Progenitor cell of endocrine pancreas (in vitro differentiated cells): ENCODE measurements around the gene ANAPC13. TPM values are rescaled to one million over a fixed set of nuclear protein-coding genes. Genes with fewer than 3 reads are reported as not detected.
A peak's percentile ranks its signal among the peaks of the same experiment; 100 is the strongest.

Experiments used
- DNase-seq: peaks from one replicate; pipeline ENCODE4 v3.0.0; 2021; ENCODE audit warnings: low spot score; ENCODE audit not compliant: unreplicated experiment
- H3K27ac Mint-ChIP-seq: 2 replicates; pipeline ENCODE4 v1.8.0; 2021; ENCODE audit warnings: mild to moderate bottlenecking, moderate library complexity, mixed read lengths
- H3K27me3 Mint-ChIP-seq: 2 replicates; pipeline ENCODE4 v1.8.0; 2021; ENCODE audit warnings: mixed read lengths
- H3K36me3 Mint-ChIP-seq: 2 replicates; pipeline ENCODE4 v1.8.0; 2022; ENCODE audit warnings: mixed read lengths; ENCODE audit not compliant: insufficient read depth
- H3K4me1 Mint-ChIP-seq: 2 replicates; pipeline ENCODE4 v1.8.0; 2021; ENCODE audit warnings: low read depth, mixed read lengths
- H3K4me3 Mint-ChIP-seq: 2 replicates; pipeline ENCODE4 v1.8.0; 2021; ENCODE audit warnings: low read depth, mild to moderate bottlenecking, moderate library complexity, mixed read lengths
- H3K9me3 Mint-ChIP-seq: 2 replicates; pipeline ENCODE4 v1.8.0; 2021; ENCODE audit warnings: low read depth, mixed read lengths
- total RNA-seq: library from RNA; stranded (reverse); gene quantifications from 2 replicates; pipeline ENCODE4 v1.2.1, GENCODE V29; 2021
- TF ChIP-seq, protein P1 (sequence below): fragments of 200-600 bp; sonication (generic); IDR thresholded peaks from one replicate; pipeline ENCODE4 v1.5.0; 2021; ENCODE audit warnings: antibody characterized with exemption, mild to moderate bottlenecking; ENCODE audit not compliant: unreplicated experiment

ANAPC13 gene
- total RNA-seq, 1 donor from 2014 or later: 63.9 TPM

- peaks cover 32% of the 10 kb centered on the region for H3K36me3 Mint-ChIP-seq
- H3K27ac Mint-ChIP-seq: peak overlapping the region; percentile 78
- TF ChIP-seq, protein P1, sequence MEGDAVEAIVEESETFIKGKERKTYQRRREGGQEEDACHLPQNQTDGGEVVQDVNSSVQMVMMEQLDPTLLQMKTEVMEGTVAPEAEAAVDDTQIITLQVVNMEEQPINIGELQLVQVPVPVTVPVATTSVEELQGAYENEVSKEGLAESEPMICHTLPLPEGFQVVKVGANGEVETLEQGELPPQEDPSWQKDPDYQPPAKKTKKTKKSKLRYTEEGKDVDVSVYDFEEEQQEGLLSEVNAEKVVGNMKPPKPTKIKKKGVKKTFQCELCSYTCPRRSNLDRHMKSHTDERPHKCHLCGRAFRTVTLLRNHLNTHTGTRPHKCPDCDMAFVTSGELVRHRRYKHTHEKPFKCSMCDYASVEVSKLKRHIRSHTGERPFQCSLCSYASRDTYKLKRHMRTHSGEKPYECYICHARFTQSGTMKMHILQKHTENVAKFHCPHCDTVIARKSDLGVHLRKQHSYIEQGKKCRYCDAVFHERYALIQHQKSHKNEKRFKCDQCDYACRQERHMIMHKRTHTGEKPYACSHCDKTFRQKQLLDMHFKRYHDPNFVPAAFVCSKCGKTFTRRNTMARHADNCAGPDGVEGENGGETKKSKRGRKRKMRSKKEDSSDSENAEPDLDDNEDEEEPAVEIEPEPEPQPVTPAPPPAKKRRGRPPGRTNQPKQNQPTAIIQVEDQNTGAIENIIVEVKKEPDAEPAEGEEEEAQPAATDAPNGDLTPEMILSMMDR: no peak
- peaks cover 32% of the 10 kb centered on the region for H3K4me1 Mint-ChIP-seq
- no peaks in the 10 kb centered on the region for H3K9me3 Mint-ChIP-seq
- no peak for DNase-seq
- no peak overlapping the region for H3K4me3 Mint-ChIP-seq
- no peaks in the 10 kb centered on the region for H3K27me3 Mint-ChIP-seq
These were observed 7.8 kb downstream of the ANAPC13 start for GRCh38 chr3:134477938-134478337.

GRCh38 chr3:134477002-134477401 lies 8.8 kb downstream of the ANAPC13 start:
- Mint-ChIP-seq H3K4me3 (no peak overlapping the region), H3K9me3 (no peaks in the 10 kb centered on the region), H3K4me1 (peaks cover 29% of the 10 kb centered on the region), H3K27ac (no peak overlapping the region), H3K27me3 (no peaks in the 10 kb centered on the region), H3K36me3 (peaks cover 26% of the 10 kb centered on the region)
- no peak for DNase-seq
- TF ChIP-seq, protein P1: no peak

DNA sequence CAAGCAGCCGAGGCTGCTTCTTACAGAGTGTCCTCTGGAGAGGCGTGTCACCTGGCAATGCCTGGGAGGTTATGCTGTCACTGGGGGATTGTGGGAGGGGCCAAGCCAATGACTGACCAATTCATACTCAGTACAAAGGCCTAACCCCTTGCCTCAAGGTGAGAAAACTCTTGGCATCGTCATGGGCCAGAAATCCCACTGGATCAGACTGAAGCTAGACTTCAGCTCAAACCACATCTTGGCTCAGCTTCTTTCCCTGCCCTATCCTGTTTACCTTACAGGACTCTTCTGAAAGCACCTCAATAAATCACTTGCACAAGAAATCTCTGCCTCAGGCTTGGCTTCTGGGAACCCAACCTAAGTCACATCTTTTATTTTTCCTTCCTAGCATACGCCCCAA lies 9.5 kb downstream of the ANAPC13 start:
- peaks cover 29% of the 10 kb centered on the region for H3K4me1 Mint-ChIP-seq

DNA sequence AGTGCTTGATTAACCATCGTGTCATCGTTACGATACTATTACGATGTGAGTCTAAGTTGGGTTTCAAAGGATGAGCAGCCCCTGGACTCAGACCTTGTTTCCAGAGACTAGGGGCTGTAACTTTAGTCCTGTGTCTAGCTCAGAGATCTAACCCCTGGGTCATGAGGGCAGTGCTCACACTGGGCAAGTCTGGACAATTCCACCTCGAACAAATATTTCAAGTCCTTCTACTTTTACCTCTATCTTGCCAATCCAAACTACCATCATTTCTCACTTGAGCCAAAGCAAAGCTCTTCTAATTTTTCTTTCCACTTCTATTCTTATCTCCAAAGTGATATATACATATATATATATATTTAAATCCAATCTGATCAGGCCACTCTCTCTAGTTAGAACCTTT lies 10.8 kb downstream of the ANAPC13 start:
- Mint-ChIP-seq H3K9me3 (no peaks in the 10 kb centered on the region), H3K4me3 (no peak overlapping the region), H3K36me3 (peaks cover 18% of the 10 kb centered on the region), H3K27ac (no peak overlapping the region), H3K27me3 (no peaks in the 10 kb centered on the region), H3K4me1 (peaks cover 29% of the 10 kb centered on the region)
- no peak for DNase-seq
- TF ChIP-seq, protein P1: no peak

More for the DNA sequence above, 9.5 kb downstream of the ANAPC13 start:
- Mint-ChIP-seq H3K36me3 (peaks cover 25% of the 10 kb centered on the region), H3K27me3 (no peaks in the 10 kb centered on the region), H3K4me3 (no peak overlapping the region), H3K9me3 (no peaks in the 10 kb centered on the region), H3K27ac (peak overlapping the region; percentile 85)
- TF ChIP-seq, protein P1: no peak
- DNase-seq: no peak

DNA sequence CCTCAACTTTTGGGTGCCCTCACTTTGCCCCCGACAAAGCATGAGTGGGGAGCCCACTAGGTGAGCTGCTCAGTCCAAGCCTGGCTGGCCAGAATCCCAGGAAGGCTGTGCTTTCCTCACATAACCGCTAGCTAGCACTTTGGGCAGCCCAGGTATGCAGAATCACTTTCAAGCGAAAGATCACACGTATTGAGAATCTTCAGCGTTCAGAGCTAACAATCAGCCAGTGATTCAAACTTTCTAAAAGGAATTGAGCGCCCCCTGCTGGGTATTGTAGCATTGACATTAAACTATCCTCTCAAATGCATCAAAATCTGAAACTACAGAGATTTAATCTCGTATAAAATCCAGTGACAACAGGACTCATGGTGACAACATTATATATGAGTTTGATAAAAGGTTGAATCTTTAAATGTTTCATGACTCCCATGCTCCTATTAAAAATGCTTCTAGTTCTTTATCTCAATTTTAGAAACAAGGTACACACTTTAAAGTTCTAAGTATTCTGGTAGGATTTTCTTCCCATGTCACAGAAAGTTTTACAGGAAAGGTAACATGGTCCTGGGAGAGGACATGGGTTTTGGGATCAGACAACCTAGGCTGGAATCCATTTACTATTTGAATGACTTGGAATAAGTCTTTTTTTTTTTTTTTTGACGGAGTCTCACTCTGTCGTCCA lies 11.8 kb downstream of the ANAPC13 start:
- Mint-ChIP-seq H3K4me3 (no peak overlapping the region), H3K9me3 (no peaks in the 10 kb centered on the region), H3K4me1 (peaks cover 29% of the 10 kb centered on the region), H3K27ac (no peak overlapping the region), H3K36me3 (peaks cover 15% of the 10 kb centered on the region), H3K27me3 (no peaks in the 10 kb centered on the region)
- TF ChIP-seq, protein P1: peak; percentile 88
- DNase-seq: peak; percentile 72
